Mesodermal cell (in vitro differentiated cells): ENCODE data around the gene DHX29.

Experiments used
- H3K27ac ChIP-seq: 2 replicates; pipeline ENCODE4 v1.7.0; 2013; ENCODE audit warnings: mild to moderate bottlenecking, low read depth, low read length, moderate library complexity; ENCODE audit not compliant: severe bottlenecking
- H3K36me3 ChIP-seq: 2 replicates; pipeline ENCODE4 v1.7.1; 2013; ENCODE audit warnings: mild to moderate bottlenecking, low read length, moderate library complexity; ENCODE audit not compliant: control insufficient read depth, insufficient read depth
- H3K4me1 ChIP-seq: one replicate; pipeline ENCODE4 v1.7.1; 2013; ENCODE audit warnings: mild to moderate bottlenecking, low read length; ENCODE audit not compliant: insufficient read depth, control insufficient read depth, poor library complexity, severe bottlenecking
- H3K4me3 ChIP-seq: 2 replicates; pipeline ENCODE4 v1.7.0; 2013; ENCODE audit warnings: low read length, control low read depth, mild to moderate bottlenecking; ENCODE audit not compliant: insufficient read depth, poor library complexity, severe bottlenecking; ENCODE audit errors: extremely low read depth
- H3K9me3 ChIP-seq: 2 replicates; pipeline ENCODE4 v1.7.1; 2013; ENCODE audit warnings: mild to moderate bottlenecking, low read length, moderate library complexity; ENCODE audit not compliant: control insufficient read depth
- WGBS, 2 experiments: methylation state at CpG; one replicate each; pipeline ENCODE4 v1.1.5; 2013; ENCODE audit warnings: missing lambda C conversion rate in 2 of 2; ENCODE audit not compliant: insufficient coverage in 2 of 2; 5-methylcytosine and 5-hydroxymethylcytosine counted together

DHX29 gene

GRCh38 chr5:55316289-55316688, 8.8 kb upstream of the DHX29 start:
- H3K9me3 ChIP-seq = no peaks in the 10 kb centered on the region
- H3K36me3 ChIP-seq = peaks cover 29% of the 10 kb centered on the region
- WGBS, 2 experiments = 94% methylated on average over 2 of the region's 2 CpGs; no CpG with 5 or more reads in 1 of the 2 experiments
- no peak overlapping the region for H3K27ac ChIP-seq
- no peak overlapping the region for H3K4me3 ChIP-seq
- no peaks in the 10 kb centered on the region for H3K4me1 ChIP-seq

GRCh38 chr5:55313870-55314617, 6.5 kb upstream of the DHX29 start:
- Histone ChIP-seq H3K4me1 (peaks cover 7% of the 10 kb centered on the region), H3K36me3 (peaks cover 40% of the 10 kb centered on the region), H3K4me3 (no peak overlapping the region), H3K9me3 (no peaks in the 10 kb centered on the region), H3K27ac (no peak overlapping the region)
- WGBS, 2 experiments = 89 to 90% methylated on average over 2 to 3 of the region's 5 CpGs

- Histone ChIP-seq H3K27ac (peak overlapping the region; percentile 97), H3K36me3 (peaks cover 11% of the 10 kb centered on the region), H3K4me3 (peak overlapping the region; percentile 63), H3K4me1 (peaks cover 13% of the 10 kb centered on the region), H3K9me3 (no peaks in the 10 kb centered on the region)
- WGBS, 2 experiments = 0% methylated on average over 4 of the region's 13 CpGs
Measured at GRCh38 chr5:55308254-55308836, 851 bp upstream of the DHX29 start.

- H3K27ac ChIP-seq = peak overlapping the region; percentile 97
- H3K4me1 ChIP-seq = peaks cover 13% of the 10 kb centered on the region
- no peaks in the 10 kb centered on the region for H3K9me3 ChIP-seq
- WGBS, 2 experiments = 29 to 43% methylated on average over 10 to 12 of the region's 12 CpGs
- peak overlapping the region; percentile 63 for H3K4me3 ChIP-seq
- peaks cover 23% of the 10 kb centered on the region for H3K36me3 ChIP-seq
Measured at GRCh38 chr5:55306641-55307382, 682 bp downstream of the DHX29 start.

GRCh38 chr5:55305345-55305744, 2.1 kb downstream of the DHX29 start:
- Histone ChIP-seq H3K4me1 (peaks cover 13% of the 10 kb centered on the region), H3K9me3 (peaks cover 7% of the 10 kb centered on the region), H3K4me3 (no peak overlapping the region), H3K27ac (no peak overlapping the region), H3K36me3 (peaks cover 27% of the 10 kb centered on the region)
- 94 to 96% methylated on average over 3 to 4 of the region's 4 CpGs for WGBS, 2 experiments

- Histone ChIP-seq H3K9me3 (peaks cover 7% of the 10 kb centered on the region), H3K36me3 (peaks cover 22% of the 10 kb centered on the region), H3K4me3 (no peak overlapping the region), H3K27ac (no peak overlapping the region), H3K4me1 (peaks cover 12% of the 10 kb centered on the region)
- no CpG with 5 or more reads among the region's 6 CpGs for WGBS, 2 experiments
Measured at GRCh38 chr5:55304584-55304983, 2.9 kb downstream of the DHX29 start.

- WGBS, 2 experiments = 89 to 96% methylated on average over 4 of the region's 4 CpGs
Measured at GRCh38 chr5:55303238-55303690, 4.2 kb downstream of the DHX29 start.

GRCh38 chr5:55300890-55301289, 6.6 kb downstream of the DHX29 start:
- H3K9me3 ChIP-seq = peaks cover 7% of the 10 kb centered on the region
- H3K4me1 ChIP-seq = no peaks in the 10 kb centered on the region
- 100% methylated on average over 2 of the region's 2 CpGs; no CpG with 5 or more reads in 1 of the 2 experiments for WGBS, 2 experiments

More at GRCh38 chr5:55303238-55303690, 4.2 kb downstream of the DHX29 start:
- Histone ChIP-seq H3K9me3 (peaks cover 7% of the 10 kb centered on the region), H3K36me3 (peaks cover 22% of the 10 kb centered on the region), H3K4me3 (no peak overlapping the region), H3K27ac (no peak overlapping the region), H3K4me1 (peaks cover 6% of the 10 kb centered on the region)

GRCh38 chr5:55294935-55295334, 12.6 kb downstream of the DHX29 start:
- Histone ChIP-seq H3K4me1 (no peaks in the 10 kb centered on the region), H3K36me3 (peaks cover 56% of the 10 kb centered on the region), H3K4me3 (no peak overlapping the region), H3K27ac (no peak overlapping the region), H3K9me3 (no peaks in the 10 kb centered on the region)
- whole genome bisulfite sequencing, 2 experiments = 100% methylated on average over 1 of the region's 1 CpG; no CpG with 5 or more reads in 1 of the 2 experiments

More at GRCh38 chr5:55300890-55301289, 6.6 kb downstream of the DHX29 start:
- no peak overlapping the region for H3K4me3 ChIP-seq
- H3K36me3 ChIP-seq = peaks cover 35% of the 10 kb centered on the region
- no peak overlapping the region for H3K27ac ChIP-seq

GRCh38 chr5:55290991-55291390, 16.5 kb downstream of the DHX29 start:
- H3K36me3 ChIP-seq = peaks cover 65% of the 10 kb centered on the region
- no peaks in the 10 kb centered on the region for H3K4me1 ChIP-seq
- no peak overlapping the region for H3K27ac ChIP-seq
- no peak overlapping the region for H3K4me3 ChIP-seq
- no CpG with 5 or more reads among the region's 2 CpGs for WGBS, 2 experiments
- H3K9me3 ChIP-seq = no peaks in the 10 kb centered on the region
